ENCODE data around the gene ZNF862.
"Not testable (repeated sequence)": the region's sequence is repeated elsewhere in the genome, so short reads cannot be mapped to it uniquely, and the experiment has no call there.

ZNF862 gene

GRCh38 chr7:149882248-149883047, 44.3 kb downstream of the ZNF862 start:
- DNase-seq = no peak

GRCh38 chr7:149883048-149883438, 44.9 kb downstream of the ZNF862 start:
- DNase-seq = no peak

- DNase-seq = no peak
Observed at GRCh38 chr7:149883452-149883861, 45.3 kb downstream of the ZNF862 start.

GRCh38 chr7:149884016-149884415, 45.8 kb downstream of the ZNF862 start:
- no peak for DNase-seq

GRCh38 chr7:149884541-149884940, 46.4 kb downstream of the ZNF862 start:
- no peak for DNase-seq

GRCh38 chr7:149885191-149886017, 47.2 kb downstream of the ZNF862 start:
- DNase-seq = no peak

- no peak for DNase-seq
Observed at GRCh38 chr7:149886018-149886415, 47.8 kb downstream of the ZNF862 start.

GRCh38 chr7:149887311-149887710, 49.1 kb downstream of the ZNF862 start:
- no peak for DNase-seq

GRCh38 chr7:149890715-149891114, 52.5 kb downstream of the ZNF862 start:
- not testable (repeated sequence) for DNase-seq

GRCh38 chr7:149894957-149895356, 56.8 kb downstream of the ZNF862 start:
- not testable (repeated sequence) for DNase-seq

GRCh38 chr7:149907776-149908376, 69.7 kb downstream of the ZNF862 start:
- not testable (repeated sequence) for DNase-seq

GRCh38 chr7:149910219-149910618, 72.0 kb downstream of the ZNF862 start:
- DNase-seq = not testable (repeated sequence)

- not testable (repeated sequence) for DNase-seq
Observed at GRCh38 chr7:149912126-149912525, 74.0 kb downstream of the ZNF862 start.

Data from SW 1271 (cell line).